ENCODE results near the gene GET4.

Gene GET4

GRCh38 chr7:879706-880105, 3.4 kb downstream of the GET4 start:
- DNase-seq (ENCODE audit: low read depth, low spot score), result no peak
- H3K4me3 ChIP-seq (ENCODE audit: low read depth, low read length), result no peak overlapping the region
- TF ChIP-seq CTCF (IDR thresholded peaks at IDR 0.05; ENCODE audit: low read depth, low read length), result no peak
- in situ Hi-C loops (cut with HindIII; ENCODE audit: low sequenced_read_pairs), result no loop called here

DNA sequence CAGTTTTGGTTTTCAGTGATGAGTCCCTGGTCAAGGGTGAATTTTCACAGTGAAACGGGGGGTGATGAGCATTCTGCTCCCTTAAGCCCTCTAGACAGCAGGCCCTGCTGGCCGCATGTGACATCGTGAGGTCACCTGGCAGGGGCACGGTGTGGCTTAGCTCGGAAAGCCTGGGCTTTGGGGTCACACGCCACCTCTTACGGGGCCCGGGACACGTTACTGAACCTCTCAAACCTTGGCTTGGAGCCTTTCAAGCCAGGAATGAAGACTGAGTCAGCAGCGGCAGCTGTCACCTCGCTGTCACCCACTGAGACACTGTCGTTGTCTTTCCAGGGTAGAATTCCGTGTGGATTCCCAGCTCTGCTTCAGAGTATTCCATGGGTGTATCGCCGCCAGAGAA, 4.1 kb downstream of the GET4 start:
- TF ChIP-seq CTCF (IDR thresholded peaks at IDR 0.05; ENCODE audit: low read depth, low read length), result no peak
- no peak overlapping the region for H3K4me3 ChIP-seq (ENCODE audit: low read depth, low read length)
- in situ Hi-C loops (cut with HindIII; ENCODE audit: low sequenced_read_pairs), result no loop called here

DNA sequence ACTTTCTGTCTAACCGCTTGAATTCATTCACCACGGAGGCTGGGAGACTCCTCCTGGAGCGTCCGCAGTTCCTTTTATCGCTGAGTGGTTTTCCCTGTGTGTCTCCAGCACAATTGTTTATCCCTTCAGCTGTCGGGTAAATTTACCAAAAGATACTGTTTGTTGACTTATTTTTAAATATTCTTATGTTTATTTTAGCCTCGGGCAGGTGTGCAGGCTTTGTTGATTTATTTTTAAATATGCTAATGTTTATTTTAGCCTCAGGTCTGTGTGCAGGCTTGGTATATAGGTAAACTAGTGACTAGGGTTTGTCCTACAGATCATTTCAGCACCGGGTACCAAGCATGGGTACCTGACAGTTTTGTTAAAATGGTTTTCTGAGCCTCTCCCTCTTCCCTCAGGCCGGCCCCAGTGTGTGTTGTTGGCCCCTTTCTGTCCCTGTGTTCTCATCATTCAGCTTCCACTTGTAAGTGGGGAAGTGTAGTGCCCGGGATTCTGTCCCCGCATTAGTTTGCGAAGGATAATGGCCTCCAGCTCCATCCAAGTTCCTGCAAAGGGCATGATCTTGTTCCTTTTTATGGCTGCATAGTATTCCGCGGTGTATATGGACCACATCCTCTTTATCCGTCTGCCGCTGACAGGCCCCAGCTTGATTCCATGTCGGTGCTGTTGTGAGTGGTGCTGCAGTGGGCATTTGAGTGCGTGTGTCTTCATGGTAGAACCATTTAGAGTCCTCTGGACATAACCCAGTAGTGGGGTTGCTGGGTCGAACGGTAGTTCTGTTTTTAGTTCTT, 5.3 kb downstream of the GET4 start:
- TF ChIP-seq CTCF (IDR thresholded peaks at IDR 0.05; ENCODE audit: low read depth, low read length), result no peak
- in situ Hi-C loops (cut with HindIII; ENCODE audit: low sequenced_read_pairs), result no loop called here
- H3K4me3 ChIP-seq (ENCODE audit: low read depth, low read length), result no peak overlapping the region
- DNase-seq (ENCODE audit: low read depth, low spot score), result no peak

More for the DNA sequence above, 4.1 kb downstream of the GET4 start:
- no peak for DNase-seq (ENCODE audit: low read depth, low spot score)

DNA sequence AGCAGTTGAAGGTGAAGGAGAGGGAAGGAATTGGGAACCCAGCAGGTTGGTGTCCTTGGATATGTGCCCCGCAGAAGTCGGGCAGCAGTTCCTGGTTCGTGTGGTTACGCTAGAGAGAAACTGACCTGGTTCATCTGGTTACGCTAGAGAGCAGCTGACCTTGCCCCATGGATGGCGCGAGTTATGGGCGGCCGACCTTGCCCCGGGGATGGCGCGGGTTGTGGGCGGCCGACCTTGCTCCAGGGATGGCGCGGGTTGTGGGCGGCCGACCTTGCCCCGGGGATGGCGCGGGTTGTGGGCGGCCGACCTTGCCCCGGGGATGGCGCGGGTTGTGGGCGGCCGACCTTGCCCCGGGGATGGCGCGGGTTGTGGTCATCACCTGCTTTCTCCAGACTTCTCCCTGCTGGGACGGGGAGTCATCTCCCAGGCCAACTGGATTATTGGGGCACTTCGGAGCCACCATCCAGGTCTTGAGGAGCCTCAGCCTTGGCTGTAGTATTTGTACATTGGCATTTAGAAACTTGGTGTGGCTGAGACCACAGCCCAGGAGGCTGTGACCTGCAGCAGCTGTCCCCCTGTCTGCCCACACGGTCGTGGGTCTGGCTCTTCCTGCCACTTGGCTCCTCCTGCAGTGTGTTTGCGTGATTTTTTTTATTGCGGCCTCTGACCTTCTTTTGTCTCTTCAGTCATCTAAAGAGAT, 6.1 kb downstream of the GET4 start:
- DNase-seq (ENCODE audit: low read depth, low spot score), result no peak
- in situ Hi-C loops (cut with HindIII; ENCODE audit: low sequenced_read_pairs), result no loop called here
- H3K4me3 ChIP-seq (ENCODE audit: low read depth, low read length), result no peak overlapping the region
- TF ChIP-seq CTCF (IDR thresholded peaks at IDR 0.05; ENCODE audit: low read depth, low read length), result no peak

GRCh38 chr7:883055-884021, 7.0 kb downstream of the GET4 start:
- in situ Hi-C loops (cut with HindIII; ENCODE audit: low sequenced_read_pairs), result no loop called here
- TF ChIP-seq CTCF (IDR thresholded peaks at IDR 0.05; ENCODE audit: low read depth, low read length), result no peak
- no peak for DNase-seq (ENCODE audit: low read depth, low spot score)
- no peak overlapping the region for H3K4me3 ChIP-seq (ENCODE audit: low read depth, low read length)
